GM12891 (cell line): ENCODE results near the gene CPLANE1.
"Not testable (repeated sequence)": the region's sequence is repeated elsewhere in the genome, so short reads cannot be mapped to it uniquely, and the experiment has no call there.

Experiments
- DNase-seq: peaks from one replicate; pipeline ENCODE4 v3.0.0; 2011; ENCODE audit warnings: low spot score; ENCODE audit not compliant: insufficient read length
- FAIRE-seq: peaks from 2 replicates; lab custom pipeline; 2011; peaks lifted over from hg19 to GRCh38; lab: Jason Lieb, UNC
- PAX5 ChIP-seq: IDR thresholded peaks from 2 replicates; pipeline ENCODE4 v1.6.1; 2011; ENCODE audit warnings: low read length, moderate library complexity, mild to moderate bottlenecking; ENCODE audit not compliant: insufficient read depth, severe bottlenecking
- POLR2A ChIP-seq: IDR thresholded peaks from 2 replicates; pipeline ENCODE4 v1.6.1; 2011; ENCODE audit warnings: low read depth, low read length, control low read depth
- POLR2AphosphoS5 ChIP-seq: IDR thresholded peaks from 2 replicates; pipeline ENCODE4 v1.6.1; 2011; ENCODE audit warnings: low read depth, low read length, control low read depth
- POU2F2 ChIP-seq: IDR thresholded peaks from 2 replicates; pipeline ENCODE4 v1.6.1; 2011; ENCODE audit warnings: low read depth, mild to moderate bottlenecking, control low read depth, low read length, moderate library complexity
- SPI1 ChIP-seq: IDR thresholded peaks from 2 replicates; pipeline ENCODE4 v1.6.1; 2011; ENCODE audit warnings: low read depth, low read length, control low read depth
- TAF1 ChIP-seq: IDR thresholded peaks from 2 replicates; pipeline ENCODE4 v1.6.1; 2011; ENCODE audit warnings: low read depth, low read length, control low read depth

Gene CPLANE1

DNA sequence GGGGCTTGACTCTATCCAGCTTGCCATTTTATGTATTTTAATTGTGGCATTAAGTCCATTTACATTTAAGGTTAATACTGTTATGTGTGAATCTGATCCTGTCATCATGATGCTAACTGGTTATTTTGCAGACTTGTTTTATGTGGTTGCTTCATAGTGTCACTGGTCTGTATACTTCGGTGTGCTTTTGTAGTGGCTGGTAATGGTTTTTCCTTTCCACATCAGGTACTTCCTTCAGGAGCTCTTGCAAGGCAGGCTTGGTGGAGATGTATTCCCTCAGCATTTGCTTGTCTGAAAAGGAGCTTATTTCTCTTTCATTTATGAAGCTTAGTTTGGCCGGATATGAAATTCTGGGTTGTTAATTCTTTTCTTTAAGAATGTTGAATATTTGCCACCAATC is 145.9 kb downstream of the CPLANE1 start:
- TF ChIP-seq TAF1 (no peak), POU2F2 (no peak), POLR2AphosphoS5 (no peak), SPI1 (no peak), POLR2A (no peak), PAX5 (no peak)
- no peak for DNase-seq
- FAIRE-seq = no peak

DNA sequence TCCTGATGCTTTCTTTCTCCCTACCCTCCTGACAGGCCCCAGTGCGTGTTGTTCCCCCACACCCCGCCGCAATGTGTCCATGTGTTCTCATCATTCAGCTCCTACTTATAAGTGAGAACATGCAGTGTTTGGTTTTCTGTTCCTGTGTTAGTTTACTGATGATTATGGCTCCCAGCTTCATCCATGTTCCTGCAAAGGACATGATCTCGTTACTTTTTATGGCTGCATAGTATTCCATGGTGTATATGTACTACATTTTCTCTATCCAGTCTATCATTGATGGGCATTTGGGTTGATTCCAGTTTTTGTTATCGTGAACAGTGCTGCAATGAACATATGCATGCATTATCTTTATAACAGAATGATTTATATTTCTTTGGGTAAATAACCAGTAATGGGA is 149.9 kb downstream of the CPLANE1 start:
- DNase-seq, FAIRE-seq: not testable (repeated sequence)

DNA sequence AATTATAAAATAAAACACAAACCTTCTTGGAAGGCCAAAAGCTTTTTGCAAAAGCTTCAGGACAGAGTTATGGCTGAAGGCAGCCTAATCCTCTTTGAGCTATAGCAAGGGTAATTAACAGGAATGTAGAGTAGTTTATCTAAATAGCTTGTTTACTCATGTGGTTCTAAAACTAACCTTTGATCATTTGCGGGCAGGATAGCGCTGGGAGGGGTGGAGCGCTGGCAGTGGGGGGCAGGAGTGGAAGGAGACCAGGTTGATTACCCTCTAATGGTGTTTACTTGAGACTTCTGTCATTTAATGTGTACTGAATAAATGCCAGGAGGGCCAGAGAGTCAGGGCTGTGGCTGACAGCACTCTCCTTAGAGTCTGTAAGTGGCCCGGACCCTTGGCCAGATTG is 155.4 kb downstream of the CPLANE1 start:
- FAIRE-seq, DNase-seq: not testable (repeated sequence)

DNA sequence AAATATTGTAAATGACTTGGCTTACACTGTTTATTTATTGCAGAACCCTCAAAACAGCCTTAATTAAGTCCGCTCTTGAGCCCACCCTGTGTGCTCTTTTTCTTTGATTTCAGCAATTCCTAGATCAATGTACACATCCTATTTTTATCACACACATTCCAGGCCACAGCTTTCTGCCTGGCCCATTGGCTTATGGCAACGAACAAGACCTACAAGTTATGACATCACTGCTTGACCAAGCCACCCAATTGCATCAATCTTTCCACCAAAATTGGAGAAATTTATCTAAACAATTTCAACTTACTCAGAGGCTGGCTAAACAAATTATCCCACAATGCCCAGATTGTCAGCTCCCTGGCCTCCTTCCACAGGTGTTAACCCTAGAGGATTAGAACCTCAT is 158.4 kb downstream of the CPLANE1 start:
- DNase-seq (no peak), FAIRE-seq (no peak)
- TF ChIP-seq TAF1 (no peak), PAX5 (no peak), SPI1 (no peak), POLR2A (no peak), POLR2AphosphoS5 (no peak), POU2F2 (no peak)

DNA sequence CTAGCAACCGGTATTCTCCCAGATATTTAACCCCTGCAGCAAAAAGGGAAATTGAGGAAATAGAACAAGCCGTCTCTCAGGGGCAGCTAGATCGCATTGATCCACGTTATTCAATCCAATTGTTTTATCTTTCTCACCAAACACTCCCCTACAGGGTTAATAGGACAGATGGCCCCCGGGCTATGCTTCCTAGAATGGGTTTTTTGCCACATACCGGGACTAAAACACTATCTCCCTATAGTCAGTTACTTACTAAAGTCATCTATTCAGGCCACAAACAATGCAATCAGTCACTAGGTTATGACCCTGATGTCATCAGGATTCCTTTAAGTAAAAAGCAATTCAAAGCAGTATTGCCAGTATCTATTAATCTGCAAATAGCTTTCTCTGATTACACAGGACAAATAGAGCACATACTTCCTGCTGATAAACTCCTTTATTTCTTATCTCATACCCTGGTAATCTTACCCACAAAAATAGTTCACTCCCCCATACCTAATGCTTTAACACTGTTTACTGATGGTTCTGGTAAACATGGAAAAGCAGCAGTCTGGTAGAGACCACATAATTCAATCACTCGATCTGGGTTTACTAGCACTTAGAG is 159.0 kb downstream of the CPLANE1 start:
- TF ChIP-seq PAX5 = no peak
- TF ChIP-seq POLR2AphosphoS5 = no peak
- TF ChIP-seq POLR2A = no peak
- FAIRE-seq = no peak
- no peak for DNase-seq

DNA sequence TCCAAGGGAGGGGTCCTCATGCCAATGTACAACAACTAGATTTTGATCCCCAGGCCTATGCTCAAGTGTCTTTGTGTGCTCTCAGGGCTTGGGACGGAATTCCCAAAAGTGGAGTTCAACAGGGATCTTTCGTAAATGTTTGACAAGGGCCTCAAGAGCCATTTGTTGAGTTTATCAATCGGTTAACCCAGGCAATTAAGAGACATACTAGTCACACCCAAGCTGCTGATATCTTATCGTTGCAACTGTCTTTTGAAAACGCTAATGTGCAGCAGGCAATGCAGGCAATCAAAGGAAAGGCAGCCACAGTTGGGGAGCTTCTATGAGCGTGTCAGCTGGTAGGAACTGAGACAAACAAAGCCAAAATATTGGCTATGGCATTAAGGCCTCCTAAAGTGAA is 161.2 kb downstream of the CPLANE1 start:
- no peak for FAIRE-seq
- no peak for TF ChIP-seq TAF1
- TF ChIP-seq POLR2AphosphoS5 = no peak
- TF ChIP-seq POU2F2 = no peak
- no peak for TF ChIP-seq POLR2A
- TF ChIP-seq SPI1 = no peak
- no peak for TF ChIP-seq PAX5

DNA sequence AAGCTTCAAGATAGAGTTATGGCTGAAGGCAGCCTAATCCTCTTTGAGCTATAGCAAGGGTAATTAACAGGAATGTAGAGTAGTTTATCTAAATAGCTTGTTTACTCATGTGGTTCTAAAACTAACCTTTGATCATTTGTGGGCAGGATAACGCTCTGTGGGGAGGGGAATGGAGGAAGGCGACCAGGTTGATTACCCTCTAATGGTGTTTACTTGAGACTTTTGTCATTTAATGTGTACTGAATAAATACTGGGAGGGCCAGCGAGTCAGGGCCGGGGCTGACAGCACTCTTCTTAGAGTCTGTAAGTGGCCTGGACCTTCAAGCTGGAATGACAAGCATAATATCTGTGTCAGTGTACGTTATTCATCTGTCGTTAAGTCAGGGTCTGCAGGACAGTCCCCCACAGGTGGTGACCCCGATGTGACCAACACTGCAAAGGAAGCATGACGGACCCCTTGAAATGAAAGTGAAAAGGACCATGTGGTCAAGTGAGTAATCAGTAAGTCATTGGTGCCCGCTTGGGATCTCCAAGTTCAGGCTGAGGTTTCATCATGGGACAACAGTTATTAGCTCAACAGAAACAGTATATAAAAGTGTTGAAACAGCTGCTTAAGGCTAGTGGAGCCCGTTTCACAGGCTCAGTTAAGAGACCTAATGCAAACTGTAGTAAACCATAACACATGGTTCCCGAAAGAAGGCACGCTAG is 162.6 kb downstream of the CPLANE1 start:
- no peak for DNase-seq
- no peak for FAIRE-seq
- no peak for TF ChIP-seq PAX5
- no peak for TF ChIP-seq POLR2A

More for the DNA sequence above, 161.2 kb downstream of the CPLANE1 start:
- no peak for DNase-seq

DNA sequence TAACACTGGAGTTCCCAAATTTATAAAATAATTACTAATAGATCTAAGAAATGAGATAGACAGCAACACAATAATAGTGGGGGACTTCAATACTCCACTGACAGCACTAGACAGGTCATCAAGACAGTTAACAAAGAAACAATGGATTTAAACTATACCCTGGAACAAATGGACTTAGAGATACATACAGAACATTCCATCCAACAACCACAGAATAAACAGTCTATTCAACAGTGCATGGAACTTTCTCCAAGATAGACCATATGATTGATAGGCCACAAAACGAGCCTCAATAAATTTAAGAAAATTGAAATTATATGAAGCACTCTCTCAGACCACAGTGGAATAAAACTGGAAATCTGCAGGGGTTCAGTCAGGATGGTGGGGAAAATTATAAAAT is 163.2 kb downstream of the CPLANE1 start:
- DNase-seq, FAIRE-seq: not testable (repeated sequence)

DNA sequence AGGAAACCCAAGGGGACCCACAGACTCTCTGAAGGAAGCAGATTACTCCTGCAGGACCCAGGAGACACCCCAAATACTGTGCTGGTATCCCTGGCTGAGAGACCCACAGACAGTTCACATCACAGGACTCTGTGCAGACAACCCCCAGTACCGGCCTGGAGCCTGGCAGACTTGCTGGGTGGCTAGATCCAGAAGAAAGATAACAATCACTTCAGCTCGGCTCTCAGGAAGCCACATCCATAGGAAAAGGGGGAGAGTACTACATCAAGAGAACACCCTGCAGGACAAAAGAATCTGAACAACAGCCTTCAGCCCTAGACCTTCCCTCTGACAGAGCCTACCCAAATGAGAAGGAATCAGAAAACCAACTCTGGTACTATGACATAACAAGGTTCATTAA is 166.2 kb downstream of the CPLANE1 start:
- DNase-seq, FAIRE-seq: not testable (repeated sequence)

DNA sequence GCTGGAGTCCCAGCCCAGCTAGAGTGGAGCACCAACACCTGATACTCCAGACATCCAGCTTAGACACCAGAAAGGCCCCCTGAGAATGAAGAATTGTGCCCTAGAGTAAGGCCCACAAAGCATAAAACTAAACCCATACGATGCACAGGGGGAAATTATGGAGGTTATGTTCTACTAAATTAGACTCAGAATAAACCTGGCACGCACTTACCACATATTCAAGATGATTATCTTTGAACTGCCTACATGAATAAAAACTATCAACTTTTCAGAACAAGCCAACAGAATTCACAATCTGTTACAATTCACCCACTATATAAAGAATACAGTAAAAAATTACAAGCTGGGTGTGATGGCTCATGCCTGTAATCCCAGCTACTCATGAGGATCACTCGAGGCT is 168.5 kb downstream of the CPLANE1 start:
- FAIRE-seq (no peak), DNase-seq (no peak)
- TF ChIP-seq SPI1 (no peak), POU2F2 (no peak), POLR2AphosphoS5 (no peak)

DNA sequence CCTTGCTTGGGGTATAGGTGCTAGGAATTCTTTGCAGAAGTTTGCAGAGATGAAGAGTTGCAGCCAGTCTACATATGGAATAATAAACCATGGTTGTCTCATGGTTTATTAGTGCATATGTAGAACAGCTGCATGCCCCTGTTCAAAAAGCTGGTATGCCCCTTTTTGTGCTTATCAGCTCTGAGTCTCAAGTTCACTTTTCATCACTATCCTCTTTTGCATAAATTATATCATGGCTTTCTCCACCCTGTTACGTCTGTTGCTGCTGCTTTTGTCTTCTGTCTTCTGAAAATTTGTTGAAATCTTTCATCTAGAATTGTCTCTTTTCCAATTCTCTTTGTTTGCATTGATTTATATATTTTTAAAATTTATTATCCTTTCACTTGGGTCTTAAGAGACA is 172.0 kb downstream of the CPLANE1 start:
- no peak for TF ChIP-seq POLR2AphosphoS5
- no peak for TF ChIP-seq TAF1
- no peak for TF ChIP-seq POU2F2
- TF ChIP-seq SPI1 = no peak
- TF ChIP-seq PAX5 = no peak
- DNase-seq = no peak
- no peak for FAIRE-seq

DNA sequence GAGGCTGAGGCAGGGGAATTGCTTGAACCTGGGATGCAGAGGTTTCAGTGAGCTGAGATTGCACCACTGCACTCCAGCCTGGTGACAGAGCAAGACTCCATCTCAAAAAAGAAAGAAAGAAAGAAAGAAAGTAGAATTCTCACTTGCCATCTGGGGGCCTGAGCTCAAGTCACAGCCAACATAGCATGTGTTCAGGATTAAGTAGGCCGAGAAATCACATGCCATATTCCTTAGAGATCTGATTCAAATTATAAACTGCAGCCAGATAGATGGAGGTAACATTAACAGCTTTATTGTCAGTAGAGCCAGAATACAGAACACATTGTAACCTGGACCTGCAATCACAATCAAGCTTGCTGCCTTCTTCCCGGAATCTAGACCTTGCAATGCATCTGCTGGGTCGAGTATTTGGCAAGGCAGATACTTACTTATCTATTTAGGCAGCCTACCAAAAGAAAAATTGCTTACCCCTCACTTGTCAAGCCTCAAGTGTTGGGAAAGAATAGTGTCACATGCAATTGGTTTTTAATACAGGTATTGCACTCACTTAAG is 173.7 kb downstream of the CPLANE1 start:
- no peak for FAIRE-seq
- DNase-seq = no peak
- TF ChIP-seq POU2F2 = no peak
